Prostate gland (tissue), 2 donors: ENCODE measurements around the gene MID1IP1.

Experiments
- CTCF ChIP-seq, 4 experiments: fragments of 200-600 bp in 2 of 4; fragments of 450-650 bp in 2 of 4; sonication (generic) in 2 of 4; IDR thresholded peaks; 1 replicate in 3 of 4; 2 replicates in 1 of 4; pipeline ENCODE4 v1.5.1; 2016 to 2019; ENCODE audit warnings: antibody characterized with exemption in 4 of 4, mild to moderate bottlenecking in 2 of 4, moderate library complexity in 2 of 4
- POLR2A ChIP-seq: fragments of 450-650 bp; IDR thresholded peaks from one replicate; pipeline ENCODE4 v1.6.1; 2016; ENCODE audit warnings: antibody characterized with exemption, mild to moderate bottlenecking
- POLR2AphosphoS5 ChIP-seq: sonication (generic); formaldehyde crosslinking; IDR thresholded peaks from one replicate; pipeline ENCODE4 v1.6.1; 2017; ENCODE audit warnings: antibody characterized with exemption

DNA sequence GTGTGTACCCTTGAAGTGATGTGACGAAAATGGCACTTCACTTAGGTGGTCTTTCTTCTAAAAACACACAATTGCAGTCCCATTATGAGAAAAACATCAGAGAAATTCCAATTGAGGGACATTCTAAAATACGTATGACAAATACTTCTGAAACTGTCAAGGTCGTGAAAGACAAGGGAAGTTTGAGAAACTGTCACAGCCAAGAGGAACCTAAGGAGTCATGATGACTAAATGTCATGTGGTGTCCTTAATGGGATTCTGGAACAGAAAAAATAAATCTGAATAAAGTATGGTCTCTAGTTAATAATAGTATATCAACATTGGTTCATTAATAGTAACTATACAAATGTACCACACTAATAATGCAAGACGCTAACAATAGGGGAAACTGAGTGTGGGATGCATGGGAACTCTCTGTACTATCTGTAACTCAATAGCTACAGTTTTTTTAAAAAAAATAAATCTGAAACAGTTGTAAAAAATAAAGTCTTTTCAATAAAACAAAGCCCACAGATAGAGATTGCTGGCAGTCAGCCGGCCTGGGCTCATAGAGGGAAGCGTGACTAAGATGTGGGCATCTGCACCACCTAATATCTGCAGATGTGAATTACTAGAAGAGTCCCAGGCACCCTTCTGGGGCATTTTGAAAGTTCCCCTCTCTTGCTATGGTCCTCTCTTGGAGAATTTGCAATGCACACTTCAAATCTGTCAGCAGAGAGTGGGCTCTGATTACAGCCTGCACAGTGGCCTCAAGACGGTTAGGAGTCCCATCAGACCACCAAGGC, 47.6 kb downstream of the MID1IP1 start:
- TF ChIP-seq CTCF (IDR thresholded peaks at IDR 0.05) (no peak), POLR2A (no peak), POLR2AphosphoS5 (no peak)
